ENCODE results near the gene PTPRN2. TPM values are rescaled to one million over a fixed set of nuclear protein-coding genes. Genes with fewer than 3 reads are reported as not detected.

Gene PTPRN2
- total RNA-seq, 1 experiment from 2014 or later = 2.1 TPM

DNA sequence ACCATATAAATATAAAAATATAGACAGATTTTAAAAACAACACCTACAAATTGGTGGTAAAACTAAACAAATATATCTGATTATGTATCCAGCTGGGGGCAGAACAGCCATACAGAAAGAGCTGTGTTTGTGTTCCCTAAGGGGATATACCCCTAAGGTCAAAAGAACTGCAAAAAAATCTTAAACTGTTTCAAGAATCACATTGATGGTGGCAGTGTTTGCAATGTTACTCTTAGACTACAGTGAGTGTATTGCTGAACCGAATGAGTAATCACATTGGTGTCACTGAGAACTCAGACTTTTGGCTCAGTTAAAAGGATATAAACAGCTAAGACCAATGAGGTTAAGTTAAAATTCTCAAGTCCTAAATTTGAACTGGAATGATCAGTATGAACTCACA lies 27.1 kb upstream of the PTPRN2 start:
- RAD21 ChIA-PET (ENCODE audit: low non-redundant PET in 1 of 2, low total read pairs in 2 of 2, uncharacterized antibody in 2 of 2, unreplicated experiment in 2 of 2) = no interaction called here
- DNase-seq (ENCODE audit: low read depth, low spot score) = no peak
- CTCF ChIA-PET = no interaction called here

DNA sequence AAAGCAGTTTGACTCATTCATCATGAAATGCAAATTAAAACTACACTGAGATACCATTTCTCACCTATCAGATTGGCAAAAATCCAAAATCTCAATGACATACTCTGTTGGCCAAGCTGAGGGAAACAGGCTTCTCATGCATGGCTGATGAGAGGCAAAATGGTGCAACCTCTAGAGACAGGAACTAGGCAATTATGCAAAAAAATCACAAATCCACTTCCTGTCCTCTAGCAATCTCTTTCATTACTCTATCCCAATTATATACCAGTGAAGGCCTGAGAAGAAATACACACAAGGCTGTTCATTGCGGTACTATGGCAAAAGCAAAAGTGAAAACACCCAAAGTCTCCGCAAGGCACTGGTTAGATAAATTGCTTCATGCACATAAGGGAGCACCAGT lies 25.9 kb upstream of the PTPRN2 start:
- Histone ChIP-seq H3K4me3 (replicated peaks in 1 of 2; ENCODE audit: low read depth in 1 of 2, low read length in 2 of 2) (no peak overlapping the region), H4K20me1 (ENCODE audit: insufficient read depth) (no peaks in the 10 kb centered on the region), H3K9ac (ENCODE audit: low read length) (no peak overlapping the region), H3K4me2 (ENCODE audit: low read length) (no peak overlapping the region), H3K27me3 (ENCODE audit: insufficient read depth, low read length) (no peaks in the 10 kb centered on the region), H3K4me1 (ENCODE audit: control insufficient read depth in 1 of 2, insufficient read depth in 2 of 2, low read length in 2 of 2) (no peaks in the 10 kb centered on the region), H3K9me3 (ENCODE audit: control insufficient read depth in 1 of 2, insufficient read depth in 1 of 2, low read depth in 1 of 2, low read length in 2 of 2) (no peaks in the 10 kb centered on the region), H3K27ac (ENCODE audit: low read depth, low read length) (no peak overlapping the region), H3K36me3 (ENCODE audit: control insufficient read depth in 1 of 2, insufficient read depth in 2 of 2, low read length in 2 of 2) (no peaks in the 10 kb centered on the region; a peak in 2 of 4 replicates), H3K9me2 (ENCODE audit: insufficient read depth) (no peaks in the 10 kb centered on the region), H2AFZ (ENCODE audit: low read depth, low read length, poor library complexity, severe bottlenecking) (no peak overlapping the region), H3K79me2 (ENCODE audit: insufficient read depth, low read length) (no peaks in the 10 kb centered on the region)
- BruUV-seq (replicated peaks) = no TSS peak
- RAD21 ChIA-PET (ENCODE audit: low non-redundant PET in 1 of 2, low total read pairs in 2 of 2, uncharacterized antibody in 2 of 2, unreplicated experiment in 2 of 2) = no interaction called here
- DNase-seq (ENCODE audit: low read depth, low spot score) (no peak), ATAC-seq (no peak)
- CTCF ChIA-PET = interaction anchor here (0.5 kb wide), 1 partner anchor 9 kb away, joined by 4 read pairs; no protein-coding TSS in a partner anchor
- intact Hi-C loops (cut with micrococcal nuclease) = no loop called here
- POLR2A ChIA-PET = no interaction called here
- TF ChIP-seq ZFX (IDR thresholded peaks at IDR 0.05) = no peak
- TF ChIP-seq SRF (IDR thresholded peaks at IDR 0.05; ENCODE audit: low read depth) = no peak
- no peak for TF ChIP-seq RAD21 (IDR thresholded peaks at IDR 0.05; ENCODE audit: low read depth)
- TF ChIP-seq ZNF274 (IDR thresholded peaks at IDR 0.05; ENCODE audit: low read depth, low read length) = no peak
- TF ChIP-seq, protein P1, sequence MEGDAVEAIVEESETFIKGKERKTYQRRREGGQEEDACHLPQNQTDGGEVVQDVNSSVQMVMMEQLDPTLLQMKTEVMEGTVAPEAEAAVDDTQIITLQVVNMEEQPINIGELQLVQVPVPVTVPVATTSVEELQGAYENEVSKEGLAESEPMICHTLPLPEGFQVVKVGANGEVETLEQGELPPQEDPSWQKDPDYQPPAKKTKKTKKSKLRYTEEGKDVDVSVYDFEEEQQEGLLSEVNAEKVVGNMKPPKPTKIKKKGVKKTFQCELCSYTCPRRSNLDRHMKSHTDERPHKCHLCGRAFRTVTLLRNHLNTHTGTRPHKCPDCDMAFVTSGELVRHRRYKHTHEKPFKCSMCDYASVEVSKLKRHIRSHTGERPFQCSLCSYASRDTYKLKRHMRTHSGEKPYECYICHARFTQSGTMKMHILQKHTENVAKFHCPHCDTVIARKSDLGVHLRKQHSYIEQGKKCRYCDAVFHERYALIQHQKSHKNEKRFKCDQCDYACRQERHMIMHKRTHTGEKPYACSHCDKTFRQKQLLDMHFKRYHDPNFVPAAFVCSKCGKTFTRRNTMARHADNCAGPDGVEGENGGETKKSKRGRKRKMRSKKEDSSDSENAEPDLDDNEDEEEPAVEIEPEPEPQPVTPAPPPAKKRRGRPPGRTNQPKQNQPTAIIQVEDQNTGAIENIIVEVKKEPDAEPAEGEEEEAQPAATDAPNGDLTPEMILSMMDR (IDR thresholded peaks at IDR 0.05 in 2 of 3, conservative IDR thresholded peaks at IDR 0.05 in 1 of 3; ENCODE audit: borderline replicate concordance in 1 of 3, insufficient read depth in 1 of 3, low read depth in 2 of 3, low read length in 2 of 3) = no peak
- TF ChIP-seq EGR1 (IDR thresholded peaks at IDR 0.05; ENCODE audit: low read depth) = no peak
- no peak for TF ChIP-seq YY1 (IDR thresholded peaks at IDR 0.05; ENCODE audit: extremely low read depth, insufficient replicate concordance, low read depth, low read length)
- no peak for TF ChIP-seq POLR2AphosphoS5 (IDR thresholded peaks at IDR 0.05; ENCODE audit: low read depth, low read length)
- TF ChIP-seq, protein P2, sequence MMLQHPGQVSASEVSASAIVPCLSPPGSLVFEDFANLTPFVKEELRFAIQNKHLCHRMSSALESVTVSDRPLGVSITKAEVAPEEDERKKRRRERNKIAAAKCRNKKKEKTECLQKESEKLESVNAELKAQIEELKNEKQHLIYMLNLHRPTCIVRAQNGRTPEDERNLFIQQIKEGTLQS (IDR thresholded peaks at IDR 0.05) = no peak
- no peak for TF ChIP-seq EZH2 (IDR thresholded peaks at IDR 0.05)
- TF ChIP-seq, protein P3, sequence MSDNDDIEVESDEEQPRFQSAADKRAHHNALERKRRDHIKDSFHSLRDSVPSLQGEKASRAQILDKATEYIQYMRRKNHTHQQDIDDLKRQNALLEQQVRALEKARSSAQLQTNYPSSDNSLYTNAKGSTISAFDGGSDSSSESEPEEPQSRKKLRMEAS (IDR thresholded peaks at IDR 0.05) = no peak
- TF ChIP-seq, protein P4, sequence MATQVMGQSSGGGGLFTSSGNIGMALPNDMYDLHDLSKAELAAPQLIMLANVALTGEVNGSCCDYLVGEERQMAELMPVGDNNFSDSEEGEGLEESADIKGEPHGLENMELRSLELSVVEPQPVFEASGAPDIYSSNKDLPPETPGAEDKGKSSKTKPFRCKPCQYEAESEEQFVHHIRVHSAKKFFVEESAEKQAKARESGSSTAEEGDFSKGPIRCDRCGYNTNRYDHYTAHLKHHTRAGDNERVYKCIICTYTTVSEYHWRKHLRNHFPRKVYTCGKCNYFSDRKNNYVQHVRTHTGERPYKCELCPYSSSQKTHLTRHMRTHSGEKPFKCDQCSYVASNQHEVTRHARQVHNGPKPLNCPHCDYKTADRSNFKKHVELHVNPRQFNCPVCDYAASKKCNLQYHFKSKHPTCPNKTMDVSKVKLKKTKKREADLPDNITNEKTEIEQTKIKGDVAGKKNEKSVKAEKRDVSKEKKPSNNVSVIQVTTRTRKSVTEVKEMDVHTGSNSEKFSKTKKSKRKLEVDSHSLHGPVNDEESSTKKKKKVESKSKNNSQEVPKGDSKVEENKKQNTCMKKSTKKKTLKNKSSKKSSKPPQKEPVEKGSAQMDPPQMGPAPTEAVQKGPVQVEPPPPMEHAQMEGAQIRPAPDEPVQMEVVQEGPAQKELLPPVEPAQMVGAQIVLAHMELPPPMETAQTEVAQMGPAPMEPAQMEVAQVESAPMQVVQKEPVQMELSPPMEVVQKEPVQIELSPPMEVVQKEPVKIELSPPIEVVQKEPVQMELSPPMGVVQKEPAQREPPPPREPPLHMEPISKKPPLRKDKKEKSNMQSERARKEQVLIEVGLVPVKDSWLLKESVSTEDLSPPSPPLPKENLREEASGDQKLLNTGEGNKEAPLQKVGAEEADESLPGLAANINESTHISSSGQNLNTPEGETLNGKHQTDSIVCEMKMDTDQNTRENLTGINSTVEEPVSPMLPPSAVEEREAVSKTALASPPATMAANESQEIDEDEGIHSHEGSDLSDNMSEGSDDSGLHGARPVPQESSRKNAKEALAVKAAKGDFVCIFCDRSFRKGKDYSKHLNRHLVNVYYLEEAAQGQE (IDR thresholded peaks at IDR 0.05; ENCODE audit: low read depth) = no peak
- no peak for TF ChIP-seq EZH2phosphoT487 (IDR thresholded peaks at IDR 0.05; ENCODE audit: borderline replicate concordance)
- no peak for TF ChIP-seq TCF7L2 (IDR thresholded peaks at IDR 0.05; ENCODE audit: borderline replicate concordance, extremely low read depth, insufficient read depth, insufficient read length)

More for the DNA sequence above, 27.1 kb upstream of the PTPRN2 start:
- no TSS peak for BruUV-seq (replicated peaks)
- Histone ChIP-seq H3K27me3 (ENCODE audit: insufficient read depth, low read length) (no peaks in the 10 kb centered on the region), H3K9me2 (ENCODE audit: insufficient read depth) (no peaks in the 10 kb centered on the region), H4K20me1 (ENCODE audit: insufficient read depth) (no peaks in the 10 kb centered on the region), H3K4me2 (ENCODE audit: low read length) (no peak overlapping the region), H3K27ac (ENCODE audit: low read depth, low read length) (no peak overlapping the region), H2AFZ (ENCODE audit: low read depth, low read length, poor library complexity, severe bottlenecking) (no peak overlapping the region), H3K36me3 (ENCODE audit: control insufficient read depth in 1 of 2, insufficient read depth in 2 of 2, low read length in 2 of 2) (no peaks in the 10 kb centered on the region; a peak in 2 of 4 replicates), H3K4me3 (replicated peaks in 1 of 2; ENCODE audit: low read depth in 1 of 2, low read length in 2 of 2) (no peak overlapping the region), H3K9ac (ENCODE audit: low read length) (no peak overlapping the region), H3K9me3 (ENCODE audit: control insufficient read depth in 1 of 2, insufficient read depth in 1 of 2, low read depth in 1 of 2, low read length in 2 of 2) (no peaks in the 10 kb centered on the region), H3K79me2 (ENCODE audit: insufficient read depth, low read length) (no peaks in the 10 kb centered on the region), H3K4me1 (ENCODE audit: control insufficient read depth in 1 of 2, insufficient read depth in 2 of 2, low read length in 2 of 2) (no peaks in the 10 kb centered on the region)
- TF ChIP-seq SP1 (IDR thresholded peaks at IDR 0.05; ENCODE audit: low read depth) (no peak), JUND (IDR thresholded peaks at IDR 0.05) (no peak)
- TF ChIP-seq, protein P3 (IDR thresholded peaks at IDR 0.05) = no peak
- no peak for ATAC-seq
- intact Hi-C loops (cut with micrococcal nuclease) = no loop called here
- POLR2A ChIA-PET = no interaction called here
